Measurements from ENCODE around the gene LYRM7. TPM values are rescaled to one million over a fixed set of nuclear protein-coding genes. Genes with fewer than 3 reads are reported as not detected.

The LYRM7 gene
- total RNA-seq, 2 experiments from 2014 or later, result 14.4 to 25.5 TPM

DNA sequence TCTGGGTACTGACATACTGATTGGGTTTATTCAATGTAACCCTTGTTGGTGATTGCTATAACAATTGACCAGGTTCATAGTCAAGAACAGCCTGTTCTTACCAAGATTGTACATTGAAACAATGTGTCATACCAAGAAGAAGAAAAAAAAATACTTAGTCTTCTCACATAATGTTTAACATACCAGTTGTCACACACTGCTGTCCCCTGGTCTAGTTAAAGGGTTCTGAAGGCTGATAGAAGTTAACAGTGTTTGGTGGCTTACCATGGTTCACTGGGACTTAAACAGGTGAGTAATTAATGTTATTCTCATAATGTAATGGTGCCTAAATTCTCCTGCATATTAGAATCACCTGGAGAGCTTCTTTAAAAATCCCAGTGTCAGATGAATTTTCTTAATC, 74.6 kb downstream of the LYRM7 start:
- Histone ChIP-seq H4K20me1 (ENCODE audit: insufficient read depth, low read length) (no peaks in the 10 kb centered on the region), H3K4me1 (ENCODE audit: insufficient read depth, low read length, poor library complexity, severe bottlenecking) (no peaks in the 10 kb centered on the region), H3K27ac (ENCODE audit: low read depth, low read length, poor library complexity, severe bottlenecking) (no peak overlapping the region), H3K9me2 (ENCODE audit: insufficient read depth, low read length) (no peaks in the 10 kb centered on the region), H3K4me3 (ENCODE audit: low read depth, low read length, poor library complexity, severe bottlenecking) (no peak overlapping the region), H3K4me2 (ENCODE audit: low read length) (no peak overlapping the region), H3K36me3 (ENCODE audit: insufficient read depth, low read length) (peaks cover 15% of the 10 kb centered on the region; the same call in 1 of the 2 replicates), H2AFZ (ENCODE audit: low read length) (no peak overlapping the region), H3K9me3 (ENCODE audit: low read length) (no peaks in the 10 kb centered on the region), H3K79me2 (ENCODE audit: insufficient read depth, low read depth, low read length) (no peaks in the 10 kb centered on the region)
- BruUV-seq (replicated peaks), result no TSS peak
- ChIA-PET POLR2A (interaction anchor here (0.6 to 1.8 kb wide), 4 partner anchors 9 to 165 kb away, joined by 3 to 5 read pairs (median 3); no protein-coding TSS in a partner anchor), CTCF (ENCODE audit: unreplicated experiment) (no interaction called here)
- intact Hi-C loops (cut with micrococcal nuclease; ENCODE audit: unreplicated experiment), result no loop called here
- TF ChIP-seq, protein P1, sequence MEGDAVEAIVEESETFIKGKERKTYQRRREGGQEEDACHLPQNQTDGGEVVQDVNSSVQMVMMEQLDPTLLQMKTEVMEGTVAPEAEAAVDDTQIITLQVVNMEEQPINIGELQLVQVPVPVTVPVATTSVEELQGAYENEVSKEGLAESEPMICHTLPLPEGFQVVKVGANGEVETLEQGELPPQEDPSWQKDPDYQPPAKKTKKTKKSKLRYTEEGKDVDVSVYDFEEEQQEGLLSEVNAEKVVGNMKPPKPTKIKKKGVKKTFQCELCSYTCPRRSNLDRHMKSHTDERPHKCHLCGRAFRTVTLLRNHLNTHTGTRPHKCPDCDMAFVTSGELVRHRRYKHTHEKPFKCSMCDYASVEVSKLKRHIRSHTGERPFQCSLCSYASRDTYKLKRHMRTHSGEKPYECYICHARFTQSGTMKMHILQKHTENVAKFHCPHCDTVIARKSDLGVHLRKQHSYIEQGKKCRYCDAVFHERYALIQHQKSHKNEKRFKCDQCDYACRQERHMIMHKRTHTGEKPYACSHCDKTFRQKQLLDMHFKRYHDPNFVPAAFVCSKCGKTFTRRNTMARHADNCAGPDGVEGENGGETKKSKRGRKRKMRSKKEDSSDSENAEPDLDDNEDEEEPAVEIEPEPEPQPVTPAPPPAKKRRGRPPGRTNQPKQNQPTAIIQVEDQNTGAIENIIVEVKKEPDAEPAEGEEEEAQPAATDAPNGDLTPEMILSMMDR (conservative IDR thresholded peaks at IDR 0.05; ENCODE audit: low read length), result no peak
- no peak for TF ChIP-seq EZH2phosphoT487 (IDR thresholded peaks at IDR 0.05; ENCODE audit: borderline replicate concordance, low read depth, low read length)
- no peak for DNase-seq (ENCODE audit: low spot score)

DNA sequence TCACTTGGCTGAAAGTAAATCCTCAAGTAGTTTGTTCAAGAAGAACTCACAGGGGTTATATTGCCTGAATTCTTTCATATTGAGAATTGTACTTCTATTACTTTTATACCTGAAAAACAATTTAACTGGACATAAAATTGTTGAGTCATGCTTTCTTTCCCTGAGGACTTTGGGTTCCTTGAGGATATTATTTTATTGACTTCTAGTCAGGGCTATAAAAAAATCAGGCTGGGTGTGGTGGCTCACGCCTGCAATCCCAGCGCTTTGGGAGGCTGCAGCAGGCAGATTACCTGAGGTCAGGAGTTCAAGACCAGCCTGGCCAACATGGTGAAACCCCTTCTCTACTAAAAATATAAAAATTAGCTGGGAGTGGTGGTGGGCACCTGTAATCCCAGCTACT, 75.2 kb downstream of the LYRM7 start:
- Histone ChIP-seq H4K20me1 (ENCODE audit: insufficient read depth, low read length) (no peaks in the 10 kb centered on the region), H3K4me1 (ENCODE audit: insufficient read depth, low read length, poor library complexity, severe bottlenecking) (peaks cover 5% of the 10 kb centered on the region), H3K36me3 (ENCODE audit: insufficient read depth, low read length) (peaks cover 15% of the 10 kb centered on the region; the same call in 1 of the 2 replicates), H3K9me2 (ENCODE audit: insufficient read depth, low read length) (no peaks in the 10 kb centered on the region), H3K79me2 (ENCODE audit: insufficient read depth, low read depth, low read length) (no peaks in the 10 kb centered on the region), H3K9me3 (ENCODE audit: low read length) (no peaks in the 10 kb centered on the region), H2AFZ (ENCODE audit: low read length) (no peak overlapping the region), H3K4me3 (ENCODE audit: low read depth, low read length, poor library complexity, severe bottlenecking) (no peak overlapping the region), H3K27ac (ENCODE audit: low read depth, low read length, poor library complexity, severe bottlenecking) (no peak overlapping the region), H3K4me2 (ENCODE audit: low read length) (no peak overlapping the region)
- BruUV-seq (replicated peaks), result no TSS peak
- POLR2A ChIA-PET, result interaction anchor here (1.0 to 1.8 kb wide), 2 partner anchors 9 to 21 kb away, joined by 3 to 5 read pairs; no protein-coding TSS in a partner anchor
- intact Hi-C loops (cut with micrococcal nuclease; ENCODE audit: unreplicated experiment), result no loop called here
- CTCF ChIA-PET (ENCODE audit: unreplicated experiment), result no interaction called here
- no peak for DNase-seq (ENCODE audit: low spot score)
- no peak for TF ChIP-seq EZH2phosphoT487 (IDR thresholded peaks at IDR 0.05; ENCODE audit: borderline replicate concordance, low read depth, low read length)
- TF ChIP-seq, protein P1 (conservative IDR thresholded peaks at IDR 0.05; ENCODE audit: low read length), result no peak

DNA sequence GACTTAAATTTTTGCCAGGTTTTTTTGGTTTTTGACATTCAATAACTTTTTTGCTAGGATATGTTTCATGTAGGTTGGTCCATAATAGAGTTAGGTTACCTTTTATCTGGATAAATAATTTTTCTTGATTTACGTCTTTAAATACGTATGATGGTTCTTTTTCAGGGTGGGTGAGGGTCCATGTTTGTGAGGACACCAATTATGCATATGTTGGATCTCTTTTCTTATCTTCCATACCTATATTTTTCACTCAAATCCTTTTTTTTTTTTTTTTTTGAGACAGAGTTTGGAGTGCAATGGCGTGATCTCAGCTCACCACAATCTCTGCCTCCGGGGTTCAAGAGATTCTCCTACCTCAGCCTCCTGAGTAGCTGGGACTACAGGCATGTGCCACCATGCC, 75.8 kb downstream of the LYRM7 start:
- H3K9me2 ChIP-seq (ENCODE audit: insufficient read depth, low read length), result no peaks in the 10 kb centered on the region
- TF ChIP-seq, protein P1 (conservative IDR thresholded peaks at IDR 0.05; ENCODE audit: low read length), result no peak
- no peak for TF ChIP-seq EZH2phosphoT487 (IDR thresholded peaks at IDR 0.05; ENCODE audit: borderline replicate concordance, low read depth, low read length)
- no peaks in the 10 kb centered on the region for H3K9me3 ChIP-seq (ENCODE audit: low read length)
- H2AFZ ChIP-seq (ENCODE audit: low read length), result no peak overlapping the region
- no peak overlapping the region for H3K4me2 ChIP-seq (ENCODE audit: low read length)
- H3K36me3 ChIP-seq (ENCODE audit: insufficient read depth, low read length), result peaks cover 15% of the 10 kb centered on the region; the same call in 1 of the 2 replicates
- no TSS peak for BruUV-seq (replicated peaks)
- CTCF ChIA-PET (ENCODE audit: unreplicated experiment), result no interaction called here
- no peak overlapping the region for H3K4me3 ChIP-seq (ENCODE audit: low read depth, low read length, poor library complexity, severe bottlenecking)
- POLR2A ChIA-PET, result interaction anchor here (1.8 kb wide), 1 partner anchor 10 kb away, joined by 5 read pairs; no protein-coding TSS in a partner anchor
- no peaks in the 10 kb centered on the region for H4K20me1 ChIP-seq (ENCODE audit: insufficient read depth, low read length)
- no peak overlapping the region for H3K27ac ChIP-seq (ENCODE audit: low read depth, low read length, poor library complexity, severe bottlenecking)
- no peaks in the 10 kb centered on the region for H3K79me2 ChIP-seq (ENCODE audit: insufficient read depth, low read depth, low read length)
- no peak for DNase-seq (ENCODE audit: low spot score)
- intact Hi-C loops (cut with micrococcal nuclease; ENCODE audit: unreplicated experiment), result no loop called here
- H3K4me1 ChIP-seq (ENCODE audit: insufficient read depth, low read length, poor library complexity, severe bottlenecking), result peaks cover 11% of the 10 kb centered on the region
